ENCODE data around the gene OPCML. TPM values are rescaled to one million over a fixed set of nuclear protein-coding genes. Genes with fewer than 3 reads are reported as not detected.

The OPCML gene
- polyA plus RNA-seq, 3 donors, result not detected

DNA sequence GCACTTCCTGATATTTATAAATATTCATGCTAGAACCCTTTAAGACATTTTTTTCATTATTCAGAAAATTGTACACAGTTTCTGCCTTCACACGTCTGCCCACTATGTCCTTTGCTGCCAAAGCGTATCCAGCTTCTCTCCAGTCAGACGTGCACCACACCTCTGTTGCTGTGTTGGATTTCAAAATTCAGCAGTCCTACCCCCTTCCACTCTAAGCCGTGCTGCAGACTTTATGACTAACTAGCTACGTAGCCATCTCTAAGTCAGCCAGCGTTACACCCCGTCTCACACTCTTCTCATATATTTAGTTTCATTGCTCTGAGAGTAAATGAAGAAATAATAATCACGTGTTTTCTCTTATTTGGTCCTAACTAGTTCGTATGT is 28.2 kb upstream of the OPCML start:
- Histone ChIP-seq H3K27ac (ENCODE audit: low read depth in 1 of 2, low read length in 2 of 2) (no peak overlapping the region), H3K27me3 (ENCODE audit: control insufficient read depth in 2 of 2, insufficient read depth in 2 of 2, low read length in 2 of 2) (no peaks in the 10 kb centered on the region), H3K4me3 (replicated peaks in 1 of 3; ENCODE audit: low read depth in 2 of 3, low read length in 3 of 3) (no peak overlapping the region), H3K9ac (ENCODE audit: insufficient read depth, low read length, poor library complexity, severe bottlenecking) (no peak overlapping the region), H2AFZ (ENCODE audit: insufficient read depth, low read depth, low read length, poor library complexity, severe bottlenecking) (no peak overlapping the region), H3K79me2 (ENCODE audit: insufficient read depth, low read length) (no peaks in the 10 kb centered on the region), H4K20me1 (ENCODE audit: insufficient read depth, low read length) (no peaks in the 10 kb centered on the region), H3K4me2 (replicated peaks; ENCODE audit: extremely low read depth, low read length, poor library complexity, severe bottlenecking) (no peak overlapping the region), H3K36me3 (replicated peaks in 1 of 2; ENCODE audit: control insufficient read depth in 1 of 2, insufficient read depth in 2 of 2, low read length in 2 of 2) (no peaks in the 10 kb centered on the region), H3K9me3 (replicated peaks in 1 of 2; ENCODE audit: control insufficient read depth in 1 of 2, insufficient read depth in 1 of 2, low read length in 2 of 2) (no peaks in the 10 kb centered on the region), H3K4me1 (ENCODE audit: control insufficient read depth in 1 of 2, insufficient read depth in 2 of 2, low read length in 2 of 2) (no peaks in the 10 kb centered on the region)
- TF ChIP-seq, protein P1, sequence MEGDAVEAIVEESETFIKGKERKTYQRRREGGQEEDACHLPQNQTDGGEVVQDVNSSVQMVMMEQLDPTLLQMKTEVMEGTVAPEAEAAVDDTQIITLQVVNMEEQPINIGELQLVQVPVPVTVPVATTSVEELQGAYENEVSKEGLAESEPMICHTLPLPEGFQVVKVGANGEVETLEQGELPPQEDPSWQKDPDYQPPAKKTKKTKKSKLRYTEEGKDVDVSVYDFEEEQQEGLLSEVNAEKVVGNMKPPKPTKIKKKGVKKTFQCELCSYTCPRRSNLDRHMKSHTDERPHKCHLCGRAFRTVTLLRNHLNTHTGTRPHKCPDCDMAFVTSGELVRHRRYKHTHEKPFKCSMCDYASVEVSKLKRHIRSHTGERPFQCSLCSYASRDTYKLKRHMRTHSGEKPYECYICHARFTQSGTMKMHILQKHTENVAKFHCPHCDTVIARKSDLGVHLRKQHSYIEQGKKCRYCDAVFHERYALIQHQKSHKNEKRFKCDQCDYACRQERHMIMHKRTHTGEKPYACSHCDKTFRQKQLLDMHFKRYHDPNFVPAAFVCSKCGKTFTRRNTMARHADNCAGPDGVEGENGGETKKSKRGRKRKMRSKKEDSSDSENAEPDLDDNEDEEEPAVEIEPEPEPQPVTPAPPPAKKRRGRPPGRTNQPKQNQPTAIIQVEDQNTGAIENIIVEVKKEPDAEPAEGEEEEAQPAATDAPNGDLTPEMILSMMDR (IDR thresholded peaks at IDR 0.05), result no peak
- H3K27ac Mint-ChIP-seq, result no peak overlapping the region
- peaks cover 0 to 6% (median 0%) of the 10 kb centered on the region in 3 donors for H3K27me3 Mint-ChIP-seq (ENCODE audit: low read depth in 3 of 3)
- H3K36me3 Mint-ChIP-seq, result no peaks in the 10 kb centered on the region
- intact Hi-C loops (cut with micrococcal nuclease), result no loop called here
- peaks cover 0 to 5% (median 0%) of the 10 kb centered on the region in 7 donors for H3K9me3 Mint-ChIP-seq
- no peak for DNase-seq
- no peaks in the 10 kb centered on the region for H3K4me1 Mint-ChIP-seq
- WGBS (ENCODE audit: insufficient coverage), result 91% methylated on average over 3 of the region's 9 CpGs
- no peak overlapping the region for H3K4me3 Mint-ChIP-seq

DNA sequence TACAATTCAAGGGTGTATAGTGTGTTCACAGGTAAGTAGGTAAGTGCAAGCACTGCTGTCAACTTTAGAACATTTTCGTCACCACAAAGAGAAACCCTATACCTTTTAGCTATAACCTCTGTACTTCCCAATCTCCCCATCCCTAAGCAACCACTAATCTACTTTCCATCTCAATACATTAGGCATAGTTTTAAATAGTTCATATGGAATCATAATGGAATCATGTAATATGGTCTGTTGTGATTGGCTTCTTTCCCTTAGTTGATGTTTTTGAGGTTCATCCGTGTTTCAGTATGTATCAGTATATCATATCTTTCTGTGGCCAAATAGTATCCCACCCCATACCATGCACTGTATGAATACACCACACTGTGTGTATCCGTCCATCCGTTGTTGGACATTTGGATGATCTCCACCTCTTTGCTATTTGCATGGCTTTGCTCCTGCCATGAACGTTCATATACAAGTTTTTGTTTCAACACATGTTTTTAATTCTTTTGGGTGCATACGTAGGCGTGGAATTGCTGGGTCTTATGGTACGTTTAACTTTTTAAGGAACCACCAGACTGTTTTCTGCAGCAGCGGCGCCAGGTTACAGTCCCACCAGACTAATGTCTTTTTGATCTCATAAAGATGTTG is 27.7 kb upstream of the OPCML start:
- no peak overlapping the region for H3K27ac Mint-ChIP-seq
- 97% methylated on average over 5 of the region's 10 CpGs for WGBS (ENCODE audit: insufficient coverage)
- Histone ChIP-seq H3K9me3 (replicated peaks in 1 of 2; ENCODE audit: control insufficient read depth in 1 of 2, insufficient read depth in 1 of 2, low read length in 2 of 2) (no peaks in the 10 kb centered on the region), H2AFZ (ENCODE audit: insufficient read depth, low read depth, low read length, poor library complexity, severe bottlenecking) (no peak overlapping the region), H4K20me1 (ENCODE audit: insufficient read depth, low read length) (no peaks in the 10 kb centered on the region), H3K4me2 (replicated peaks; ENCODE audit: extremely low read depth, low read length, poor library complexity, severe bottlenecking) (no peak overlapping the region), H3K27me3 (ENCODE audit: control insufficient read depth in 2 of 2, insufficient read depth in 2 of 2, low read length in 2 of 2) (no peaks in the 10 kb centered on the region), H3K4me3 (replicated peaks in 1 of 3; ENCODE audit: low read depth in 2 of 3, low read length in 3 of 3) (no peak overlapping the region), H3K9ac (ENCODE audit: insufficient read depth, low read length, poor library complexity, severe bottlenecking) (no peak overlapping the region), H3K27ac (ENCODE audit: low read depth in 1 of 2, low read length in 2 of 2) (no peak overlapping the region), H3K36me3 (replicated peaks in 1 of 2; ENCODE audit: control insufficient read depth in 1 of 2, insufficient read depth in 2 of 2, low read length in 2 of 2) (no peaks in the 10 kb centered on the region), H3K79me2 (ENCODE audit: insufficient read depth, low read length) (no peaks in the 10 kb centered on the region), H3K4me1 (ENCODE audit: control insufficient read depth in 1 of 2, insufficient read depth in 2 of 2, low read length in 2 of 2) (no peaks in the 10 kb centered on the region)
- H3K36me3 Mint-ChIP-seq, result no peaks in the 10 kb centered on the region
- intact Hi-C loops (cut with micrococcal nuclease), result no loop called here
- H3K4me1 Mint-ChIP-seq, result no peaks in the 10 kb centered on the region
- DNase-seq, result no peak
- peaks cover 0 to 3% (median 0%) of the 10 kb centered on the region in 3 donors for H3K27me3 Mint-ChIP-seq (ENCODE audit: low read depth in 3 of 3)
- no peak overlapping the region for H3K4me3 Mint-ChIP-seq
- peaks cover 0 to 8% (median 0%) of the 10 kb centered on the region in 7 donors for H3K9me3 Mint-ChIP-seq
- TF ChIP-seq, protein P1 (IDR thresholded peaks at IDR 0.05), result no peak
